GM12873 (cell line): Measurements from ENCODE around the gene LDLR.

Source experiments
- CTCF ChIP-seq: IDR thresholded peaks from 2 replicates; pipeline ENCODE4 v1.5.1; 2012; ENCODE audit warnings: low read depth, mild to moderate bottlenecking, moderate library complexity, low read length, control low read depth; ENCODE audit not compliant: insufficient read depth; ENCODE audit errors: missing control alignments

The LDLR gene

GRCh38 chr19:11115042-11115441 is 25.8 kb downstream of the LDLR start:
- no peak for TF ChIP-seq CTCF

- no peak for TF ChIP-seq CTCF
Measured at GRCh38 chr19:11115895-11116446, 26.7 kb downstream of the LDLR start.

GRCh38 chr19:11116507-11116906 is 27.2 kb downstream of the LDLR start:
- no peak for TF ChIP-seq CTCF

- no peak for TF ChIP-seq CTCF
Measured at GRCh38 chr19:11123114-11123513, 33.9 kb downstream of the LDLR start.

GRCh38 chr19:11125994-11126685 is 36.9 kb downstream of the LDLR start:
- TF ChIP-seq CTCF = peak; percentile 74

- no peak for TF ChIP-seq CTCF
Measured at GRCh38 chr19:11127905-11128304, 38.6 kb downstream of the LDLR start.

GRCh38 chr19:11130824-11131455 is 41.7 kb downstream of the LDLR start:
- peak; percentile 94 for TF ChIP-seq CTCF
